Endothelial cell of umbilical vein (primary cell): ENCODE data around the gene RRM1.

Source experiments
- CTCF ChIP-seq, 2 donors: IDR thresholded peaks; 1 replicate in 1 of 2; 2 replicates in 1 of 2; pipeline ENCODE4 v1.5.1; 2011; ENCODE audit warnings: low read length in 2 of 2, mild to moderate bottlenecking in 2 of 2, moderate library complexity in 2 of 2, control low read depth in 1 of 2, inconsistent platforms in 1 of 2, low read depth in 1 of 2; ENCODE audit not compliant: insufficient read depth in 1 of 2; ENCODE audit errors: extremely low read depth in 1 of 2
- EZH2 ChIP-seq: IDR thresholded peaks from 2 replicates; pipeline ENCODE4 v1.6.1; 2012; ENCODE audit warnings: borderline replicate concordance, low read depth, mild to moderate bottlenecking, moderate library complexity, low read length, inconsistent platforms; ENCODE audit not compliant: severe bottlenecking
- FOS ChIP-seq: IDR thresholded peaks from 2 replicates; pipeline ENCODE4 v1.6.1; 2011; ENCODE audit warnings: mild to moderate bottlenecking, low read length, moderate library complexity, borderline replicate concordance; ENCODE audit not compliant: insufficient read depth
- GATA2 ChIP-seq: IDR thresholded peaks from 2 replicates; pipeline ENCODE4 v1.7.0; 2011; ENCODE audit warnings: low read depth, mild to moderate bottlenecking, moderate library complexity, mixed read lengths, low read length; ENCODE audit not compliant: insufficient read length, insufficient read depth
- JUN ChIP-seq: IDR thresholded peaks from 2 replicates; pipeline ENCODE4 v1.6.1; 2011; ENCODE audit warnings: borderline replicate concordance, low read depth; ENCODE audit not compliant: insufficient read length, insufficient read depth
- MAX ChIP-seq: IDR thresholded peaks from 2 replicates; pipeline ENCODE4 v1.6.1; 2011; ENCODE audit not compliant: insufficient read depth, insufficient read length
- POLR2A ChIP-seq: IDR thresholded peaks from 2 replicates; pipeline ENCODE4 v1.6.1; 2012; ENCODE audit warnings: low read depth, mild to moderate bottlenecking, control low read depth, low read length
- POLR2AphosphoS5 ChIP-seq: IDR thresholded peaks from 2 replicates; pipeline ENCODE4 v1.6.1; 2012; ENCODE audit warnings: low read depth, mild to moderate bottlenecking, control low read depth, low read length, moderate library complexity; ENCODE audit not compliant: insufficient read depth

- no peak for TF ChIP-seq EZH2
- no peak for TF ChIP-seq GATA2
- no peak for TF ChIP-seq POLR2AphosphoS5
- TF ChIP-seq POLR2A, result no peak
- TF ChIP-seq CTCF (IDR thresholded peaks at IDR 0.05; ENCODE audit: extremely low read depth in 1 of 2, insufficient read depth in 1 of 2, low read depth in 1 of 2, low read length in 2 of 2), result no peak
- TF ChIP-seq MAX, result no peak
- no peak for TF ChIP-seq FOS
- no peak for TF ChIP-seq JUN
These were observed 32.9 kb upstream of the RRM1 start for GRCh38 chr11:4061700-4062099.
